RPMI8226 (cell line): ENCODE data around the gene B4GALT7.

Source experiments
- DNase-seq: peaks from one replicate; pipeline ENCODE4 v3.0.0-alpha.2; 2015

B4GALT7 gene

DNA sequence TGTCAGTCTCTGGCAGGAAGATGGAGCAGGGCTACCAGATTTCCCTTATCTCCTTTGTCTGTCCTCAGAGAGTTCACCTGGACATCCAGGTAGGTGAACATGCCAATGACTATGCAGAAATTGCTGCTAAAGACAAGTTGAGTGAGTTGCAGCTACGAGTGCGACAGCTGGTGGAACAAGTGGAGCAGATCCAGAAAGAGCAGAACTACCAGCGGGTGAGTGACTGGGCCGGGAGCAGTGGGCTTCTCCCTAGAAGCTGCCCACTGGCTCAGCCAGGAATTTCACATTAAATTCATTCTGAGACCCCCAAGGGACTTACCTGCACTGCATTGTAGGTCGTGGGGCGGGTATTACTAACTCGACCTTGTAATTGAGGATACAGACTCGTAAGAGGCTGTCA lies 5.9 kb upstream of the B4GALT7 start:
- DNase-seq = no peak

DNA sequence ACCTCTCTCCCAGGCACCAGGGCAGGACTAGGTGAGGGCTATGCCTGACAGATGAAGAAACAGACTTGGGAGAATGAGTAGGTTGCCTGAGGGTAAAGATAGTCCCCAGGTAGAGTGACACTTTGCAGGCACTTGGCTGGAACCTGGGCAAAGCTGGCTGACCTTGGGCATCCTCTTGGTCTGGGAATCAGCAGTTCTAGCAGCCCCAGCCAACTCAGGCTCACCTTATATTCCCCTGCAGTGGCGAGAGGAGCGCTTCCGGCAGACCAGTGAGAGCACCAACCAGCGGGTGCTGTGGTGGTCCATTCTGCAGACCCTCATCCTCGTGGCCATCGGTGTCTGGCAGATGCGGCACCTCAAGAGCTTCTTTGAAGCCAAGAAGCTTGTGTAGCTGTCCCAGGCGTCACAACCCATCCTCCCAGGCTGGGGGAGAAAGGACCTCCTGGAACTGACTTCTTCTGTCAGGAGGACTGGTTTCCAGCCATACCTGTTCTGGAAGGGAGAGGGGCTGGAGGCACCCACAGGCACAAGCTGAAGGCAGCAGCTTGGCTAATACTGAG lies 4.8 kb upstream of the B4GALT7 start:
- DNase-seq = no peak

DNA sequence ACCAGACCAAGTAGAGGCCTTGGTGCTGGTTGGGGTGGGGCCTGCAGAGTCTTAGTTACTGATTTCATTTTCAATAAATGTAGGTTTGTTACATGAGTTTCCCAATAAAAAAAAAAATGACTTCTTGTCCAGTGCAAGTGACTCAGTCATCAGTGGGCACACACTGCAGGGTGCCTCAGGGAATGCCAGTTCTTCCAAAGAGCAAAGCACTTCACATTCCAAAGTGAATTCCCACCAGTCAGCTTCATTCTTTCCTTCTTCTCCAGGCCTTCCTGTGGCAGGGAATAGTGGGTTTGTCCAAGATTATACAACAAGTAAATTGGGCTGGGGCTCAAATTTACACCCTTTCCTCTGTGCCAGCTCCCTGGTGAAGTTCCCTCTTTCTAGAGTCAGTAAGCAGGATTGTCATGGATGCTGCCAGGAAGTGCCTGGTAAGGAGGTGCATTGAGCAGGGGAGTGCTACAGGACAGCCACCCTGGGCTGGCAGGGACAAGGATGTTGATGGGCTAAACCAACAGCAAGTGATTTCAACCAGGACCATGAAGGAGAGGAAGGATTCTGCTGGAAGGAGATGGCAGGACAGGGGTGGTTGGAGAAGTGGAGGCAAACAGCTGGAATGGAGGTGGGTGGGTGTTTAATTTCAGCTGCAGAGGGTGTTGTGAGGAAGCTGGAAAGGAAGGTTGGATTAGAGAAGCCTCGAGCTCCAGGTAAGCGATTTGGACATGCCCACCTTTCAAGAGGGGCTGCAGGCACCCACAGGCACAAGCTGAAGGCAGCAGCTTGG lies 3.7 kb upstream of the B4GALT7 start:
- no peak for DNase-seq

DNA sequence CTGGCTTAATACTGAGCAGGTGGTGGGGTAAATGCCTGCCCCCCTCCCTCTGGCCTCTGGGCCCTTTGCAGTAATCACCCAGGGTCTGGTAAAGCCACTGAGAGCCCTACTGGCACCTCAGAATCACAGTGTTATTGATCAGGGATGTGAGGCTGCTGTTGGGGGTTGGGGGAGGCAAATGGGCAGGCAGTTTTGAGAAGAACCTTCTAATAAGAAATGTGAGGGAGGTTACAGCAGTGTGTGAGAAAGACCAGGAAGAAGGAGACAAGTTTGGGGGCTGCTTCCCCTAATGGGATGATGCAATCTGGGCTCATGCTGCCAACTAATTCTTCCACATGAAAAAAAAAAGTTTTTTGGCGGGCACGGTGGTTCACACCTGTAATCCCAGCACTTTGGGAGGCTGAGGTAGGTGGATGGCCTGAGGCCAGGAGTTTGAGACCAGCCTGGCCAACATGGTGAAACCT lies 3.1 kb upstream of the B4GALT7 start:
- DNase-seq = no peak

DNA sequence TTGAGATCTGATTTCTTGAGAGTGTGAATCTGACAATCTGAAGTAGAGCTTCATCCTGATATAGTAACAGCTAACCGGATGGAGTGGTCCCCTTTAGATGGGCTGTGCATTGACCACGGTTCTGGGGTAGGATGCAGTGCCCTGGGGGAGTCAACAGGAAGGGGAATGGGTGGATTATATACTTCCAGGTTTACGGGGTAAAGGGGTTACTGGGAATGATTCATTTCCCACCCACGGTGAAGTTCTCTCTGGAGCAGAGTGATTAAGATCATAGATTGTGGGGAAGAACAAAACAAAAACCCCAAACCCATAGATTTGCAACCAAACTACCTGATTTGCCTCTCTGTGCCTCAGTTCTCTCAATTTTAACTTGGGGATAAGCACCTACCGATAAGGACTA lies 1.5 kb upstream of the B4GALT7 start:
- no peak for DNase-seq

DNA sequence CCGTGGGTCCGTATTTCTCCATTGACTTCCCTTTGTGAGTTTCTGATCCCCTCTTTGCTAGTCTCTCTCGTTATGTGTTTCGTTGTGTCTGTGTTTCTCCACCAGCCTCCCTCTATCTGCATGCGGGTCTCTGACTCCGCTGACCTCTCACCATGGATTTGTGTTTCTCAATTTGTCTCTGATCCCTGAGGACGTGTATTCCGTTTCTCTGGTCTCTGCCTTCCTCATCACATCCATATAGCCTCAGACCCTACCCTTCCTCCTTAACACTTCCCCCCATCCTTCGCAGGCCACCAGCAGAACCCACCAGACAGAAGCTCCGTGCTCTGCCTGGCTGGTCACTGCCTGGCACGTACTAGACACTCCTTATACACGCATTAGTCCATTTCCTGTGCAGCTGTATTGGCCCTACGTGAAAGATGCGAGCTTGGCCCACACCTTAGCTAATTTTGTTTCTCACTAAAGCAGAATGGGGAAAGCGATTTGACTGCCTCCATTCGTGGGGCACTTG lies 631 bp downstream of the B4GALT7 start:
- no peak for DNase-seq

DNA sequence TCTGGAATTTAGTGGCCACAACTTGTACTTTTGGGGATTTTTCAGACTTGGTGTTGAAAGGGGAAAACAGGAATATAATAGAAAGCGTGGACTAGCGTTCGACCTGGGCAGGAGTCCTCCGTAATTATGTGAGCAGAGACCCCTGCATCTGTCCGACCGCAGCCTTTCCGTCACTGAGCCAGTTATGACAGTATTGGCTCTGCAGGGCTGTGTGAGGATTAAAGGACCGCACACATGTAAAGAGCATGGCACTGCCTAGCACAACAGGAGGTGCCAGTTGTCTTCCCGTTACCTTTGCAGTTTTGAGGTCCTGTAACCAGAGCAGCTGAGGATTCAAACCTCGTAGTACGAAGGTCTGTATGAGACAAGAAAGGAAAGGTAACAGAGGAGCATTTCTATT lies 1.2 kb downstream of the B4GALT7 start:
- no peak for DNase-seq

DNA sequence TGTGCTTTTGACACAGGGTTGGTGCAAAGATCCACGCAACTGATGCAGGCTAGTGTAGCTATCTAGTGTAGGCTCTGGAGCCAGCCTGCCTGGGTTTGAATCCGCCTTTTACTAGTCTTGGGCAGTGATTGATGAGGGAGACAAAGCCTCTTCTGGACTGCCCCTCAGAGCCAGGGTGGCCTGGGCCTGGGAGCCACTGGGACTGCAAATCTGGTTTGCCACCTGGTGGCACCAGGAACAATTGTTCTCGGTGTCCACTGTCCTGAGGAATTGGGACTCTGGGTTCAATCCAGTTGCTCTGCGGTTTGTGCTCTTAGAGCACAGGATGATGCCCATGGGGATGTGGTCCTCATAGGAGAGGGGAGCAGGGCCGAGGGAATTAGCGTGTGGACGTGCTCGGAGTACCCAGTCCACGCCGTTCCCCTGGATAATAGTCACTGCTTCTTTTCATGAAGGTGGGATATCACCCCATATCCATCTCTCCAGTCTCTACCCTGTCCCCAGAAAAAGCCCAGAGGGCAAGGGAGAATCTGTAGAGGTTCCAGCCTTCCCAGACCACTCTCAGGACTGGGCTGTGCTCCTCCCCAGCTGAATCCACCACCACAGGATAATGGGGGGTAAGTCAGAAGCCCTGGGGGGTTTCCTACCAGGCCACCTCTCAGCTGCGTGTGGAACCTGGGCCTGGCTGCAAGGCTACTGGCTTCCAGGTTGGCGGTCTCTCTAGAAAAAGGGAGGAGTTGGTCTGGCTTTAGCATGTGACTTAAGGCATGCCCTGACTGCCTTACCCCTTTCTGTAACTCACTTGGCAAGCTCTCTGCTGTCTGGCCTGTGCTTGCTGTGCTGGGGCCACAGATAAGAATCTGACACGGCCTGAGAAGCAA lies 1.9 kb downstream of the B4GALT7 start:
- peak; percentile 14 for DNase-seq

DNA sequence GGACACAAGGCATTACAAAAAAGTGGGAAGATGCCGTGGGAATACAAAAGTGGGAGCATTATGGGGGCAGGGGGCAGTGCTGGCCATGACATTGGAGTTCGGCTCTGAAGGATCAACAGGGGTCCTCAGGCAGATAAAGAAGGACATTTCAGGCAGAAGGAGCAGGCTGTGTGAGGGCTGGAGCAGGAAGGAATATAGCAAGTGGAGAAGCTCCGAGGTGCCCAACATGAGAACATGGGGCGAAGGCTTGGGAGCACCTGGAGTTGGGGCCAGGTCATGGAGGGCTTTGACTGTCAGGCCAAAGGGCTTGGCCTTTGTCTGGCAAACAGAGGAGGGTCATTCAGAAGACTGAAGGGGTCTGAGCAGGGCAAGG lies 2.5 kb downstream of the B4GALT7 start:
- no peak for DNase-seq

DNA sequence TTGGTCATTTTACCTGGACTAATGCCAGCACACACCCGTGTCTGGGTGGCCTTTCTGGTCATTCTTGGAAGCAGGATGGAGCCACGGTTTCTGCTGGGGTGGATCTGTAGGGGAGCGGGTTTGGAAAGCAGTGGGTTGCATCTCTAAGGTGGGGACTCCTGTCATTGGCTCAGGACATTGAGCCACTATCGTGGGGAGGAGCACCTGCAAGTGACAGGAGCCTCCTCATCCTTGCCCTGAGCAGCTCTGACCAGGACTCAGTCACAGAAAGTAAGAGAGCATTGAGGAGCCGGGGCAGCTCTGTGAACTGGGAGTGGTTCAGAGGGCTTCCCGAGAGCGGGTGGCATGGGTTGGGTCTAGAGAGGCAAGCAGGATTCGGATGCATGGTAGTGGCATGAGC lies 3.7 kb downstream of the B4GALT7 start:
- no peak for DNase-seq

DNA sequence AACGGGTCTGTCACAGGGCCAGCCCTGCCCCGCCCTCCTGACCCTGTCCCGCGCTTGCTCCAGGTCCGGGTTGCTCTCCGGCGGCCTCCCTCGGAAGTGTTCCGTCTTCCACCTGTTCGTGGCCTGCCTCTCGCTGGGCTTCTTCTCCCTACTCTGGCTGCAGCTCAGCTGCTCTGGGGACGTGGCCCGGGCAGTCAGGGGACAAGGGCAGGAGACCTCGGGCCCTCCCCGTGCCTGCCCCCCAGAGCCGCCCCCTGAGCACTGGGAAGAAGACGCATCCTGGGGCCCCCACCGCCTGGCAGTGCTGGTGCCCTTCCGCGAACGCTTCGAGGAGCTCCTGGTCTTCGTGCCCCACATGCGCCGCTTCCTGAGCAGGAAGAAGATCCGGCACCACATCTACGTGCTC lies 4.2 kb downstream of the B4GALT7 start:
- DNase-seq = no peak

DNA sequence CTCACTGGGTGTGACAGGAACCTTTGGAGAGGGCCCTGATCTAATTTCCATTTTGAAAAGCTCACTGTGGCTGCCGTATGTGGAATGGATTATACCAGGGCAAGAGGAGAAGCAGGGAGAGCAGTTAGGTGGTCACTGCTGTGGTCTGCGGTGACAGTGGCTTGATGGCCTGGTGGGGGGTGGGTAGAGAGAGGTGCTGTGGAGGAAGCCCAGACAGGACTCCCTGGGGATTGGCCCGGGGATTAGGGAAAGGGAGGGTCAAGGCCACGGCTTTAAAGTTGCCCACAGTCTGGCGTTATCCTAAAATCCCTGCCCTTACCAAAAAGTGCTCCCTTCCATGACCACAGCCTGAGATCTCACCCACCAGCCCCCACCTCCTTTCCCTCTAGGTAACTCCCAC lies 4.7 kb downstream of the B4GALT7 start:
- DNase-seq = no peak

DNA sequence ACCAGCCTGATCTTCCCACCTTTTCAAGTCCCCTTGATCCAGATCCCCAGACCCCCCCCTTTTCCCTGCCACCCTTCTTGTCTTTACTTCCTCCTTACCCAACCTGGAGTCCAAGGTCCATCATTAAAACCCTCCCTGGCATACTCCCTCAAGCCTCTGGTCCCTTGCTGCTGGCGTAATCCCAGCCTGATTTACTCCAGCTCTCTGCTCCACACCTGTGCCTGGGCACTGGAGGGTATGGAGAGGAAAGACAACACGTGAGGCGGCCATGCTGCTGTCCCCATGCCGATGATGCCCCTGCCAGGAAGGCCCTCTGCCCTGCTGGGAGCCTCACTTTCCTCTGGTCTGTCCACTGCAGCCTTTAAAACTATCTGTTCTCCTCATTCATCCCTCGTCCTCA lies 5.1 kb downstream of the B4GALT7 start:
- no peak for DNase-seq

DNA sequence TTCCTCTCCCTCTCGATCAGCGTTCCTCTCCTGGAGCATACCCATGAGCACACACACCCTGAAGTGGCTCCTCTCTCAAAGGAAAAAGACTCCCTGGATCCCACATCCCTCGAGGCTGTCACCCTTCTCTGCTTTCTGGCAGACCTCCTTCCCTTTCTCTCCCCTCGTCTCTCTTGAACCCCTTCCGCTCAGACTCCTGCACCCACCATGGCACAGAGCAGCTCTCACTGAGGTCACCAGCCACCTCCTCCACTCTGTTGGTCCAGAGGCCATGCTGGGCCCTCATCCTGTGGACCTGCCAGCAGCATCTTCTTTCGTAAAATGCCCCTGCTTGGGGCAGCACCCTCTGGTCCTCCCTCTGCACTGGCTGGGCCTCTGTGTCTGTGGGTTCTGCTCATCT lies 5.7 kb downstream of the B4GALT7 start:
- DNase-seq = no peak

DNA sequence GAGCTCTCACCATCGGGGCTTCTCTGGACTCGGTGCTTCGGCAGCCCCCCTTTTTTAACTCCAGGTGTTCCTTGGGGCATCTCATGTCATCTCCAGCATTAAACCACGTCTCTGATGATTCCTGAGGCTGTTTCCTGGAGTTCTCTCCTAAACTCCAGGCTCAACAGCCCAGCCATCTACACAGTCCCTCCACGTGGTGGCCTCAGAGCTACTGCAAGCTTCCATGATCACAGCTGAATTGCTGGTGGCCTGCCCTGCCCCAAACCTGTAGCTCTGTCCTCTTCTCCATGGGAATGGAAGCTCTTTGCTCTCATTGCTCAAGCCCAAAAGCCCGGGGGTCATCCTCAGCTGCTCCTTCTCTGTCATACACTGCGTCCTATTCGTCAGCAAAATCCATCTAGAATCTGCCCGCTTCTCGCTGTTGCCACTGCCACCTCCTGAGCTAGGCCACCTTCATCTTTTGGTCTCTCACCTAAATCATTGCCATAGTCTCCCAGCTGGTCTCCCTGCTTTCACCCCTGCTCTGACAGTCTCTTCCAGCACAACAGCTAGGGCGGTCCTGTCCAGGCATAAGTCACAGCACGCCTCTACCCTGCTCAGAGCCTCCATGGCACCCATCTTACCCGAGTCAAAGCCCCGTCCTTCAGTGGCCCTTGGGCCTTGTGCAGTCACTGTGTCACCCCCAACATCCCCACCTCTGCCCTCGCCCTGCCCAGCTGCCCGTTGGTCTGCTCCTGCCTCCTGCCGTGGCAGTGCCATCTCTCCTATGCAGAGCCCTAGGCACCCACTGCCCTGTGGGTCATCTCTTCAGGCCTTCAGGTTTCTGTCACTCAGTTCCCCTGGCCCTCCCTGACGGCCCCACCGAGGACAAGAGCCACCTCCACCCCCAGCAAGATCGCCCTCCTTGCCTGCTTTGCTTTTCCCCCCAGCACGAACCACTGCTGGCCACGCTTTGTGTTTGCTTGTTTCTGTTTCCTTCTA lies 6.4 kb downstream of the B4GALT7 start:
- no peak for DNase-seq

DNA sequence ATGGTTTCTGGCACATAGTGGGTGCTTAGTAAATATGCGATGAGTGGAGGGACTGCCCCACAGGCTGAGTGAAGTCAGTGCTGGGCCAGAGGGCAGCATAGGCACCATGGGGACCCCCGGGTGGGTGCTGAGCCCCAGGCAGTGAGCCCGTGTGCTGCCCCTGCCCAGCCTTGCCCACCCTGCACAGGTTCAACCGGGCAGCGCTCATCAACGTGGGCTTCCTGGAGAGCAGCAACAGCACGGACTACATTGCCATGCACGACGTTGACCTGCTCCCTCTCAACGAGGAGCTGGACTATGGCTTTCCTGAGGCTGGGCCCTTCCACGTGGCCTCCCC lies 7.2 kb downstream of the B4GALT7 start:
- no peak for DNase-seq

DNA sequence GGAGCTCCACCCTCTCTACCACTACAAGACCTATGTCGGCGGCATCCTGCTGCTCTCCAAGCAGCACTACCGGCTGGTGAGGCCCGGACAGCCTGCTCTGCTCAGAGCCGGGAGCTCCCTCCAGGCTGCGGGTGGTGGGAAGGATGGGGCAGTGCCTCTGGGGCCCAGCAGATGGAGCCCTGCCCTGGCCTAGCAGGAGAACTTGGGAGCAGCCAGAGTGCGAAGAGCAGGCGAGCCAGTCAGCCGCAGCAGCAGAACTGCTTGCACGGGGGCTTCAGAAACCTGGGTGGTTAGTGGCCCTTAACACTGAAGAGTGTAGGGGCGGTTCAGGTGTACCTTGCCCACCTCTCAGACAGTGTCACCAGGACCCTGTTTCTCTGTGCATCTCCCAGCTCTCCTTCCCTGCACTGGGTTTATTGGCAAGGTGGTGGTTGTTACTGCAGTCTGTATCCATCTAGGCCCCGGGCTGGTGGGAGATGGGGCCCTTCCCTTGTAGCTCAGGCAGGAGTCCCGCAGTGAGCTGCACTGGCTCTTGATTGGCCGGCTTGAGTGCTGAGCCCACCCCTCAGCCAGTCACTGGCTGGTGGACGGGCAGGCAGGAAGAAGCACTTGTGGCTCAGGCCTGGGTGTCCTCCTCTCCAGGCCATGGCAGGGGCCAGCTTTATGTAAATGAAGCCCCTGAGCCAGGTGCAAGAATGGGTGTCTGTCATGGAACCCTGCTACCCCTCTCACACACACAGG lies 7.7 kb downstream of the B4GALT7 start:
- DNase-seq = peak; percentile 72

DNA sequence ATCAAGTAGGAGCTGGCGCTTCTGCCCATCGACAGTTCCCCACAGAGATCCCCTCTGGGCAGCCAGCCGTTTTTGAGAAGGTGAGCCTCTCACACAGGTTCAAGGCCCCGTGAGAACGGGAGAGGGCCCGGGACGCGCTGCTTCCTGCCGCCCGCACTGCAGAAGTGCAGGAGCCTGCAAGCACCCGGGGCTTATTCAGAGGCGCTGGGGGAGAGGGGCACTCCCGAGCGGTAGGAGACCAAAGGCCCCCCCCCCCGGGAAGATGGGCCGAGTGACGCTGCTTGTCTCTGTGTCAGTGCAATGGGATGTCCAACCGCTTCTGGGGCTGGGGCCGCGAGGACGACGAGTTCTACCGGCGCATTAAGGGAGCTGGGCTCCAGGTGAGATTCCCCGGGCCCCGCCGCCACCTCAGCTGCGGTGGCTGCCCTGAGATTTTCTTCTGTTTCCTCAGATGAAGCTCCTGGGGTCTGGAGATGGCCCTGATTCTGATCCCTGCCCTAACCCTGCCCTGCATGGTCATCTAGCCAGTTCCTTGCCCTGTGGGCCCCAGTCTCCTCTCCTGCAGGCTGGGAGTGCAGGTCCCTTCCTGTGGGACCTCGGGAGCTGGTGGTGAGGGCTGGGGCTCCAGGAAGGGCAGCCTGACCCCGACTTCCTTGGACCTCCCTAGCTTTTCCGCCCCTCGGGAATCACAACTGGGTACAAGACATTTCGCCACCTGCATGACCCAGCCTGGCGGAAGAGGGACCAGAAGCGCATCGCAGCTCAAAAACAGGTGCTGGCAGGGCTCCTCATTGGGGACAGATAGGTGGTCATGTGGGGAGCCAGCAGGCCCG lies 8.5 kb downstream of the B4GALT7 start:
- no peak for DNase-seq

DNA sequence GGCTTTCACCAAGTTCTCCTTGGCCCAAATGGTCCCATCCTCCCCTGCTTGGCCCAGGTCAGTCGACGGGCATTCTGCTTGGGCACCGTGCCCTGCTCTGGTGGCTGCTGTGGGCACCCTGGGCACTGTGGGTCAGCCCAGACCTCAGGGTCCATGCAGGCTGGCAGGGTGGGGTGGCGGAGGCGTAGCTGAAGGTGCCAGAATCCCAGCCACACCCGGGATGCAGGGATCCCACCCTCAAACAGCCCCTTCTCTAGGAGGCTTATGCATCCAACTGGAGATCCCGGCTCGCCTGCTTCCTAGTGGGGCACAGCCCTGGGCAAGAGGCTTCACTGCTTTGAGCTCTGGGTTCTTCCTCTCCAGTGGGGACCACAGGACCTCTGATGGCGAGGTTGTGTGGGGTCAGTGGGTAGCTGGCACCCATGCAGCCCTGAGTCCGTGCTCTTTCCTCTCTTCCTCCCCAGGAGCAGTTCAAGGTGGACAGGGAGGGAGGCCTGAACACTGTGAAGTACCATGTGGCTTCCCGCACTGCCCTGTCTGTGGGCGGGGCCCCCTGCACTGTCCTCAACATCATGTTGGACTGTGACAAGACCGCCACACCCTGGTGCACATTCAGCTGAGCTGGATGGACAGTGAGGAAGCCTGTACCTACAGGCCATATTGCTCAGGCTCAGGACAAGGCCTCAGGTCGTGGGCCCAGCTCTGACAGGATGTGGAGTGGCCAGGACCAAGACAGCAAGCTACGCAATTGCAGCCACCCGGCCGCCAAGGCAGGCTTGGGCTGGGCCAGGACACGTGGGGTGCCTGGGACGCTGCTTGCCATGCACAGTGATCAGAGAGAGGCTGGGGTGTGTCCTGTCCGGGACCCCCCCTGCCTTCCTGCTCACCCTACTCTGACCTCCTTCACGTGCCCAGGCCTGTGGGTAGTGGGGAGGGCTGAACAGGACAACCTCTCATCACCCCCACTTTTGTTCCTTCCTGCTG lies 9.4 kb downstream of the B4GALT7 start:
- DNase-seq = no peak
